HG02763 (cell line): Measurements from ENCODE around the gene ATXN10.
"Not testable (repeated sequence)": the region's sequence is repeated elsewhere in the genome, so short reads cannot be mapped to it uniquely, and the experiment has no call there.

Experiments used
- ATAC-seq: cut with Tn5 transposase; IDR thresholded peaks from one replicate; pipeline ENCODE4 v1.9.1; 2021; ENCODE audit warnings: mild to moderate bottlenecking, moderate library complexity; ENCODE audit not compliant: unreplicated experiment

Gene ATXN10

GRCh38 chr22:45642986-45643385, 28.6 kb upstream of the ATXN10 start:
- ATAC-seq, result no peak

GRCh38 chr22:45644714-45645113, 26.9 kb upstream of the ATXN10 start:
- ATAC-seq, result no peak

- no peak for ATAC-seq
Observed at GRCh38 chr22:45645150-45645525, 26.5 kb upstream of the ATXN10 start.

GRCh38 chr22:45645526-45646414, 25.9 kb upstream of the ATXN10 start:
- no peak for ATAC-seq

DNA sequence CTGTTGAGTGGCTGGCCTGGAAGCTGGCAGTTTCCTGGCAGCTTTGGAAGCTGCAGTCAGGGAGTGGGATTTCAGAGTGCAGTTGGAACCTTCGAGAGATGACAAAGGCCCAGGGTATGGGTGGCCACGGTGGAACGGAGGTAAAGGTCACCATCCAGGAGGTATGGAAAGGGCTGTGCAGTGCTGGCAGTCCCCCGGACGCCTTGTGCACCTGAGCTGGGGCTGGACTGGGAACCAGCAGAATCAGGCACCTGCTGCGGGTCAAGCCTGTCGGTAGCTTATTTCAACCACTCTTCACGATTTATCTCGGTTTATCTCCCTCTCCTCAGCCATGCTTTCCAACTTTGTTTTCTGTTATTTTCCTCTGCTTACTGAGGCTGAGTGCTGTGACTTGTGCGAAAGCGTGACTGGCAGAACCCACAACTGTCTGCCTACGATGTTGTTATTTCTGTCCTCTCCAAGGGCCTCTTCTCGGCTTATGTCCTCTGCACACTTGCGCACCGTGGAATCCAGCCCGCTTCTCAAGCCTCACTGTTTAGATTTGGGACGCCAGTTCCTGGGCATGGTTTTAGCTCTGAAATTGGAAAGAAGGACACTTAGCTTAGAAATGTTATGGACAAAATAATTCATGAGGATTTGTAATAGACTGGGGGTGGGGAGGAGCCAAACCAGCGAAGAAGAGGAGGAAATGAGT, 24.0 kb upstream of the ATXN10 start:
- ATAC-seq, result no peak

GRCh38 chr22:45648301-45649117, 23.1 kb upstream of the ATXN10 start:
- no peak for ATAC-seq

GRCh38 chr22:45649809-45650208, 21.8 kb upstream of the ATXN10 start:
- ATAC-seq, result no peak

DNA sequence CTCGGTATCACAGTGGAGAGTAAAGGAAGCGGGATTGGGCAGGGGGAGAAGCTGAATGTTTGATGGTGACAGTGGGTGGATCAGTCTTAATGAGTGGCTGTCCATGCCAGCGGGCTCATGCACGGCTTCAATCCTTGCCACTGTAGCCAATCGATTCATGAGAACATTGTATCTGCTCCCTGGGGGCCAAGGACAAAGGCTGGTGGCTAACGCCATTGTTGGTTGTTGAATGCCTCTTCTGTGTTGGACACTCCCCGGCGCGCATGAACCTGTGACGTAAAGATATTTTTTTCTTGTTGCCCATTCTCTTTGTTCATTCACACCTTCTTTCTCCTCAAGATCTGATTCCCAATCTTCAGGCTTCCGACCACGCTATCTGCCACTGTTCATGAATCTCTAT, 20.9 kb upstream of the ATXN10 start:
- ATAC-seq, result no peak

DNA sequence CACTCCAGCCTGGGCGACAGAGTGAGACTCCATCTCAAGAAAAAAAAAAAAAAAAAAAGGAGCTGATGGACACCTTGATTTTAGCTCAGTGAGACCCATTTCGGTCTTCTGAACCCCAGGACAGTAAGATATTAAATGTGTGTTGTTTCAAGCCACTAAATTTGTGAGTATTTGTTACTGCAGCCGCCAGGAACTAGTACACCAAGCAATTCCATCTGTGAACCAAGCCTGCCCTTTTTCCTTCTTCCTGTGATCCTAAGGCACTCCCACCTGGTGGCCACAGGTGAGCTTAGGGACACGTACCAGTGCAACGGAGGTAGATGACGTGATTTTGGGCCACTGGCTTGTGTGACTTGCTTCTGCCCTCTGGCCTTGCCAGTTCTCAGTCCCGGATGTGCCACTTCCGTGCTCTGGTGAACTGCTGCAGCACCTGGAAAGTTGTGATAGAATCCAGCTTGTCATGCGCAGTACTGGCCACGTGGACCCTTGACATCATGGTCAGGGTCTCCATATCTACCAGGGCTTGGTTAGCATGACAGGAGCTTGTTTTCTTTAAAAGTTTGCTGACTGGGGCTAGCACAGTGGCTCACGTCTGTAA, 19.6 kb upstream of the ATXN10 start:
- no peak for ATAC-seq

DNA sequence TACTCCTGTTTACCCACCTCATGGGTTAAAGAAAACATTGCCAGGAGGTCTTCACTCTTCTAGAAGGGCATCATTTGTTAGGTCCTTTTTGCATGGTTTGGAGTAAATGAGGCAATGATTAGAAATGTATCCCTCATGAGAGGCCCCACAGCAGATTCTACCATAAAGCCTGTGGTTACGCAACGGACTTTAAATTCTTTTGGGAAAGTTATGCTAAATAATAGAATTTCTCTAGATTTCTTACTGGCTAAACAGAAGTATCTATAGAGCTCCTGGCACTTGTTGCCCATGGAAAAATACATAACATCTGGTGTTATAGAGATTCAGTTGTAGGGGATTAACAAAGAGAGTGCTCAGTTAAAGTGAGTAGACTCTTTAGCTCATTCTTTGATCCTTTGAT, 15.1 kb upstream of the ATXN10 start:
- ATAC-seq, result no peak

GRCh38 chr22:45657701-45658100, 13.9 kb upstream of the ATXN10 start:
- no peak for ATAC-seq

GRCh38 chr22:45664136-45664646, 7.4 kb upstream of the ATXN10 start:
- ATAC-seq, result no peak

DNA sequence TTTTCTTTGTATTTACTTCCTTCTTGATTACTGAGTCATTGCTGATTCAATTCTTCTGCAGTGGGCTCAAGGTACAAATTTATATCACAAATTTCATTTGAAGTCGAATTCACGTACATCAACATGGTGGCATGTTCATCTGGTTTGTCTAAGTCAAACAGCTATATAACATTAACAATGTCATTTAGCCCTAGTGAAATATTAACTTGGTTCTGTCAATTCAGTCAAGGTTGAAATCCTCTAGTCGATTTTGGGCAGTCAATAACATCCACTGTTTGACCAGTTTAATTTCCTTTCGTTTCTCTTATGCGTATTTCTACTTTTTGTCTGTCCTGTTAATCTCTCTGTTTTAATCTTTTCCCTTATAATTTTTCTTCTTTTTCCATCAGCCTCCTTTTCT, 4.1 kb upstream of the ATXN10 start:
- ATAC-seq, result no peak

DNA sequence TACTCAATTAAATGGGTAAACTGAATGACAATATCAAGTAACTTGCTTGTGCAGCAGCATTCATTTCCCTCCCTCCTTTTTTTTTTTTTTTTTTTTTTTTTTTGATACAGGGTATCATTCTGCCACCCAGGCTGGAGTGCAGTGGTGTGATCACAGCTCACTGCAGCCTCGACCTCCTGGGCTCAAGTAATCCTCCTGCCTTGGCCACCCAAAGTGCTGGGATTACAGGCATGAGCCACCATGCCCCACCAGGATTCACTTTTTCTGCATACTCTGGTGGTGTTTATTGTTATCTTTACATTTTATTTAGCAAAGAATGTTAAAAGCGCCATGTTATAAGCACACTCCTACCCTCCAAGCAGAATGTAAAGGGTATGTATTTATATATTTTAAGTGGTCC, 1.3 kb upstream of the ATXN10 start:
- not testable (repeated sequence) for ATAC-seq

DNA sequence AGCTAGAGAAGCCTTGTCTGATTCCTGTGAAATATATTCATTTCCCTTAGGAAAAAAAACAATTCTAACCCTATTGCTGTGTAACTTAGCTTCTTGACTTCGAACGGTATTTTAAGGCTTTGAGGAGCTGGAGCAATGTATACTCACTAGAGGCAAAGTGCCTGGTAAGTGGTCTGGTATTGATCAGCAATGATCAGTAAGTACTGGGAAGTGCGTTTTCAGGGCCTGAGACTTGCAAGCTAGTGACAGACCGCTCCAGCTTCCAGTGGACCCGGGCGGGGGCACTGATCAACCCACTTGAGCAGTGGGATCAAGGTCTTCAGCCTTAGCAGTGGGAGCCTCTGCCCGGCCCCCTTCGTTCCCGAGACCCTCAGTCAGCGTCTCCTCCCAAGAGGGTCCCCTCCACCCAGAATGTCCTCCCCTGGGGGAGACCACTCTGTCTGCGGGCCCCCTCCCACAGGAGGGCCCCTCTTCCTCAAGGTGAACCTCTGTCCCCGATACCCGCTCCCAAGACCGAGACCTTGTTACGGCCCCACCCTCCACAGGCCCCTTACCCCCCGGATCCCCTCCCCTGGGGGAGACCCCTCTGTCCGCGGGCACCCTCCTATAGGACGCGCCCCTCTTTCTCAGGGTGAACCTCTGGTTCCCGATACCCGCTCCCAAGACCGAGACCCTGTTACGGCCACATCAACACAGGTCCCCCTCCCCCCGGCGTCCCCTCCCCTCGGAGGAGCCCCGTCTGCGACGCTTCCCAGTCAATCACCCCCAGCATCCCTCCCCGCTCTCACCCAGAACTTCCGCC, 452 bp upstream of the ATXN10 start:
- ATAC-seq, result no peak

DNA sequence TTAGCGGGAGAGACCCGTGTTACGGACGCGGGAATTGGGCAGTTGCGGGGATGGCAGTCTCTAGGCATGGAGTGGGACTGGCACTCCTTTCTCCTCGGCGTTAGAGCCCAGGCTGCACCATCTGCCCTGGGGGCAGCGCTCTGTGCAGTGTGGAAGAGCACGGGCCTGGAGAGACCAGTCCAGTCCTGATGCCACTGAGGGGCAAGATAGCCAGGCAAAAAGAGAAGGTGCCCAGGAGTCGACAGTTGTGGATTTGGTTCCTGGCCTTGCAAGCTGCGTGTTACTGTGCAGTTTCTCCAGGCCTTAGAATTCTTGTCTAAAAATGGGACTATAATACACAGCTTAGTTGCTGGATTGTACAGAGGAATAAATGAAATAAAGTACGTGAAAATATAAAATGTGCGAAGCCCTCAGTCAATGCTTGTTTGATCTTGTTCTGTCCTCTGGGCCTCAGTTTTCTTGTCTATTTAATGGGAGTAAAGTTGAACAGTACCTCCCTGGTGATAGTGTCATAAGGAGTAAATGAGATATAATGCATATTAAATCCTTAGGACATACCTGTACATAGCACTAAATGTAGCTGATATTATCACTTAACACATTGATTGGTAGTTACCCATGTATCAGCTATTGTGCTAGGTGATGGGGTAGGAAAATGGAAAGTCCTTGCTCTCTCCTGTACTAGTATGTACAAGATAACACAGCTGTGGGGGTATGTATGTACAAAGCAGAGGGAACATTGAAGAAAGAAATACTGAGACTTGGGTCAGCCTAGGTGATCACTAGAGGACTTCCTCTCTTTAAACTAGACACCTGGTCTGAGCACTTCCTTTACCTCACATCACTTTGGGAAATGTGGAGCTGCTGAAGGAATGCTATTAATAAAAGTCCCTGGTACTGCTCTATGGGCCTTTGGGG, 1.2 kb downstream of the ATXN10 start:
- no peak for ATAC-seq

GRCh38 chr22:45673482-45674175, 2.0 kb downstream of the ATXN10 start:
- ATAC-seq, result no peak

- no peak for ATAC-seq
Observed at GRCh38 chr22:45676024-45676423, 4.4 kb downstream of the ATXN10 start.
